HG02840 (cell line): Measurements from ENCODE around the gene PLCB1.
"Not testable (repeated sequence)": the region's sequence is repeated elsewhere in the genome, so short reads cannot be mapped to it uniquely, and the experiment has no call there.

ENCODE experiments used
- ATAC-seq: cut with Tn5 transposase; IDR thresholded peaks from one replicate; pipeline ENCODE4 v1.9.1; 2021; ENCODE audit warnings: mild to moderate bottlenecking, moderate library complexity, moderate number of reproducible peaks; ENCODE audit not compliant: unreplicated experiment, low FRiP score

PLCB1 gene

DNA sequence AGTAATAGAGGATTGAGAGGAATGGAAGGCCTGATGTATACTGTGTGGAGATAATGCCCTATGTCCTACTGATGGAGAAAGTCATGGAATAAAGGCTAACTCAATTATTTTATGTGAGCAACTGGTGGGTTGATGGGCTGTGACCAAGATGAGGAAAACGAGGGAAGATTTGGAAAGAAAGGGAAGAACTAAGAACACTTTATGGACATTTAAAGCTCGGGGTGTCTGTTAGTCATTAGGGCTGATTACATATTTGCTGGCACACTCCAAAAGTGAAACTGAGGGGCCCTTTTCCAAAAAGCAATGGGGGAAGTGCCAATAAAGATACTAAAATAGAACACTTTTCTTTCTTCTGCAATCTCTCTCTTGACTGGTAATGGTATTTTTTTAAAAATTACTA is 439.5 kb downstream of the PLCB1 start:
- no peak for ATAC-seq

- ATAC-seq = no peak
Measured at GRCh38 chr20:8573686-8574085, 441.6 kb downstream of the PLCB1 start.

DNA sequence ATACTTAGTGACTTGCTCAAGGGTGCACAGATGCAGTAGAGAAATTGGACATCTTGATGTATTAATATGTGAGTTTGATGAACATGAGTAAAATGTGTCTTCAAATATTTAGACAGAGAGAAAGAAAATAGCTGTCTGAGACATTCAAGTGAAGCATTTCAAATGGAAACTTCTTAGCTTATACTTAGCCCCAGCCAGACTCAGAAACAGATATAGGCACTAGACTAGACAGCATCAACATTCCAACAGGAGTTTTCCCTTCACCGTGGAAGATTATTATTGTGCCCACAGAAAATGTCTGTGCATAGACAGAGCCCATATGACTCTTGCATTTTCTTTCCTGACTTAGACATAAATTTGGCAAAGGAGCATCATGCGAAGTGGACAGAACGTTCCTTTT is 443.0 kb downstream of the PLCB1 start:
- no peak for ATAC-seq

DNA sequence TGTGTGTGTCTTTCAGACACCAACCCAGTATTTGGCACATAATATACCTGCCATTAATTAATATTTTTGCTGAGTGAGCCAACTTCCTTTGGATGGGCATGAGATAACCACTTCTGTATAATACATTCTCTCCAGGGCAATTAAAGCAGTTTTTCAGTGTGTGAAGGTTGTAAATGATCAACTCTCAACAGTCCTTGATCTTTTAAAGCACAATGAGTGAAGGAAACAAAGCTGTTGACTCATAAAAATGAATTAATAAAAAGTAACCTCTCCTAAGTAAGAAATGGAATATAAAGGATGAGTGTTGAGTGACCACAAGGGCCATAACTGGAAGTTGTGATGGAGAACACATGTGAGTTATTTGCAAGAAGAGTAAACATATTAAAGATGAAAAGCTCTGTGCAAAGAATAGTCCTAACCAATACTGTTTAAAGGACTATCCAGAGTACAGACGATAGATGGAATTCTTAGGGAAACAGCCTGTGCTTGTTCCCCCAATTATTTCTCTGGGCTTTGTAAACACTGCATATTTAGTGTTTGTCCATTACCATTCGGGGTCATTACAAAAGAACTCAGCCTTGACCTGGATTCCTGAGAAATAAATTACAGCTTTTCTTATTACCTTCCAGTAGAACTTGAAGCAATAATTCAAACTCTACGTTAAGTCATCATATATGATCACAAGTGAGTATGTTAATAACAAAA is 446.2 kb downstream of the PLCB1 start:
- ATAC-seq = no peak

GRCh38 chr20:8579035-8579434 is 447.0 kb downstream of the PLCB1 start:
- no peak for ATAC-seq

- ATAC-seq = no peak
Measured at GRCh38 chr20:8581446-8582183, 449.5 kb downstream of the PLCB1 start.

DNA sequence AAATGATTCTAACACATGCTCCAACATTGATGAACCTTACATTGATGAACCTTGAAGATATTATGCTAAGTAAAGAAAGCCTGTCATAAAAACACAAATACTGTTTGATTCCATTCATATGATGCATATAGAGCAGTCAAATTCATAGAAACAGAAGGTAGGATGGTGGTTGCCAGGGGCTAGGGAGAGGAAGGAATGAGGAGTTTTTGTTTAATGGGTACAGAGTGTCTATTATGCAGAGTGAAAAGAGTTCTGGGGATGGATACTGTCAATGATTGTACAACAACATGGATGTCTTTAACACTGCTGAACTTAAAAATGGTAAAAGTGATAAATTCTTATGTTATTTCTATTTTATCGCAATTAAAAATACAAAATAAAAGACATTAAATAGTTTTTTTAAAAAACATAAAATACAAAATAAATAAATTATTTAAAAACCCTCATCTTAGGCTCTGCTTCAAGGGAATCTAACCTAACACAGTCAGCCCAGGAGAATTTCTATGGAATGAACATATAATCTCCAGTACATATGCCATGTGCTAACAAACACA is 451.0 kb downstream of the PLCB1 start:
- no peak for ATAC-seq

- ATAC-seq = no peak
Measured at GRCh38 chr20:8583566-8584043, 451.5 kb downstream of the PLCB1 start.

DNA sequence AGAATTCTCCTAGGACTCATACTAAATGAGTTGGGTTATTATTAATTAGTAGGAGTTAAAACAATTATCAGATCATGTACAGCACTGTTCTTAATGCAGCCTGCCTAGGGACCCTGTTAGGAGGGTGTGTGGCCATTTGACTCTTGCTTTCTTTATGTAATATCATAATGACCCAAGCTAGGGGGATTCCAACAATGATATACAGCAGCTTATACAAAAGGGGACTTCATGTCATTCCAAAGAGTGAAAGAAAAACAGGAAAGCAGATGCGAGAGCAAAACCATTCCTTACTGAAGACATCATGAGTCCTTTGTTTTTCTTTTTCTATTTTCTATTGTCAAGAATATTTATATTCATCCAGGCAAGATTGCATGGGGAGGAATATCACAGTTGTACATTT is 455.2 kb downstream of the PLCB1 start:
- no peak for ATAC-seq

DNA sequence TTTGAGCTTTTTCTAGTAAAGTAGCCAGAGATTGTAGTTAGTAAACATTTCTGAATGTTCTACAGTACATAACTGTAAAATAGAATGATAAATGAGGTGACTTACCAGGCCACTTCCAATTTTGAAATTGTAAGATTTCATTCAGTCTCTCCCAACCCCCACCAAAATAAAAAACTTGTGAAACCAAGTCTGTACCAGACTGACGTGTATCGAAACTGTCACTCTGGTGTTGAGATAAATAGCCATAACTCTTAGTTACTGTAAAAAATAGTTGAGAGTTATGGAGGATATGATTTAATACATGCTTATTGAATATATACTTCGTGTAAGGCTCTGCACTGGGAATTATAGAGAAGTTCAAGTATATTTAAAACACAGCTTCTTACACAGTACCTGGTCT is 455.7 kb downstream of the PLCB1 start:
- ATAC-seq = no peak

GRCh38 chr20:8589956-8590355 is 457.9 kb downstream of the PLCB1 start:
- ATAC-seq = no peak

GRCh38 chr20:8600910-8601541 is 469.0 kb downstream of the PLCB1 start:
- not testable (repeated sequence) for ATAC-seq

DNA sequence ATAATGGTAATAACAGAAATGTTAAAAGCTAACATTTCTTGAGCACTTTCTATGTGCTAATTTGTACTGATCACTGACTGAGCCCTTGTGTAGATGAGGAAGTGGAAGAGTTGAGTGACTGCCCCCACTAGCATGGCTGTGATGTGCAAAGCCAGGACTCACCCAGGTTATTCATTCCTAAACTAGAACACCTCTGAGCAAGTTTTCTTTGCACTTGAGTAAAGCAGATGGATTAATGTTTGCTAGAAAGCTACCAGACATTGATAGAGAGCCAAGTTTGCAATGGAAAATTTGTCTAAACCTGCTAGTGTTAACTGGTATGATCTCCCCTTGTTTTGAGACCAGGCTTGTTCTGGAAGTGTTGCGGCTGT is 469.5 kb downstream of the PLCB1 start:
- ATAC-seq = no peak

GRCh38 chr20:8602389-8603116 is 470.5 kb downstream of the PLCB1 start:
- no peak for ATAC-seq

DNA sequence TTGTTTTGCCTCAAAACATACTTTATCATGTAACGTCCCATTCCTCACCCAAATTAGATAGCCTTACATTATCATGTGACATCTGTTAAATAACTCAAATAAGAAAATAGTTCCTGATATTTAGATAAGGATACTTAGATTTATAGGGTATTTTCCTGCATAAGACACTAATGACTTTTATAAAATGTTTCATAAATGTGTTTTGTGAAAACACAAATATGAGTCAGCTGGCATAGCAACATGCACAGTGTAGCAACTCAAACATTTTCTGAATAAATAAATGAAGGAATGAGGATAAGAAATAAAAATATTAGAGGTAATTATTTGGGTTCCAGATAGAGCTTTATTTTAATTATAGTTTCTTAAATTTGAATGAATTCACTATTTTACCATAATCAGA is 476.4 kb downstream of the PLCB1 start:
- ATAC-seq = no peak

DNA sequence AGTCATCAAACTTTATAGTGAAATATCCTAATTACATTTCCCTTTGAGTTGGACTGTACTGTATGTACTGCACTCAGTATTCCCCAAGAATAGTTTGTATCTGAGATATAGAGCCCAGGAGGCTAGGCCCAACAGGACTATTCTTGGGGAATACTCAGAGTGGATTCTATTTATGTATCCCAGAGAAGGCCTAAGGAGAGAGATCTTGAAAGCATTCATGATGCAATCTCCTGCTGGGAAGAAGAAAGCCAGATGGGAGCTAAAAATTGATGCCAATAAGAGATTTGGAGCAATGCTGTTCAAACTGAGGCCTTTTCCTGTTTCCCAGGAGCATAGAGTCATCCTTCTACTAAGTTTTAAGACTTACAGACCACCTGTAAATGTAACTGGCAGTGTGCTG is 484.7 kb downstream of the PLCB1 start:
- ATAC-seq = no peak

DNA sequence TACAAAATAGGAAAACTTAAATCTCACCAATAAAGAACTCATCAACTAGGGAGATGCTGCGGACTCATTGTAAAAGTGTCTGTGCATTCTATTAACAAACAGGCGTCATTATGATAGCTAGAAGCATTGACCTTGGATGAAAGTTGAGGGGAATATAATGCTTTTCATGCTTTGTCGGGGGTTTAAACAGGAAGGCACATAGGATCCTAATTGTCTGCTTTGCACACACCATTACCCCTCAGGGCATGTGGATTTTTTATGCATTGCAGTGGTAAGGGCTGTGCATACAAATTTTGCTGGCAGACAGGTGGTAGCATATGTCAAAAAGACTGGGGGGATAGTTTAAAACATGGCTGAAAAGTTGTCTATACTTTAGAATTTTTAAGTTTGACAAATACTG is 488.9 kb downstream of the PLCB1 start:
- no peak for ATAC-seq

GRCh38 chr20:8624046-8624445 is 492.0 kb downstream of the PLCB1 start:
- ATAC-seq = no peak

GRCh38 chr20:8624616-8625015 is 492.6 kb downstream of the PLCB1 start:
- ATAC-seq = no peak

DNA sequence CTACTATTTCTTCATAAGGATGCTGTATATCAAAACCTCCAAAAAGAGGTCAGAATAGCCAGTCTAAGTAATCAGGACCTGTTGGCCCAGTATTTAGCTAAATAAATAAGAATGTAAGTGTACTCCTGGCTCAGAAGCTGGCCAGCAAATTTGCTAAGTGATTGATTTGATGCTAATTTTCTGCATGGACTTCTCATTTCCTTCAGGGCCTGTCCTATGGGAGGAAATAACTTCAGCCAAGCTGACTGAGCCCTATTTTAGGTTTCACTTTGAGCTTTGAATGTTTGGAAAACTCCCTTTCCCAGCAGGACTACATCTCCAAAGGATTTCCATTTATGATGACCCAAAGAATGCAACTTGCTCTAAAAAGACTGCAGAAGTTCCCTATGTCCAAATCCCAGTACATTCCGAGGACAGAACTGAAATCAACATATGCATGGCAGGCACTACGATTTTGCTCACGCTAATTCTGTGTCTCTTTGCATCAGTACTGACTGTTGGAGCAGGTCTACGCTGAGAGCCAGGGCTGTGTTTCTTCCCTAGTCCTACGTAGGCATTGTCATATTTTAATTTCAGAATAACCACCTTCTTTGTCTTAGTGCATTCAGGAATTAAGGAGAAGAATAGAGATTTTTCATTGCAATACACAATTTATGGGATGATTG is 495.4 kb downstream of the PLCB1 start:
- ATAC-seq = no peak
